HTERT RPE-1 (cell line): ENCODE measurements around the gene SLCO3A1.

Experiments
- in situ Hi-C: fragments of 300-500 bp; cut with MboI; formaldehyde crosslinking; loops from 4 replicates; pipeline ENCODE4 v1.14.3; 2020; ENCODE audit warnings: low sequenced_read_pairs

Gene SLCO3A1

GRCh38 chr15:91853511-91853947 lies at the start of gene SLCO3A1:
TSS of gene SLCO3A1 (plus strand) at chr15:91853708.
- in situ Hi-C loops, result no loop called here

GRCh38 chr15:91807122-91807521 lies 46.4 kb upstream of the SLCO3A1 start:
- in situ Hi-C loops, result no loop called here

GRCh38 chr15:91813924-91814323 lies 39.6 kb upstream of the SLCO3A1 start:
- in situ Hi-C loops, result no loop called here

- in situ Hi-C loops, result no loop called here
Measured at GRCh38 chr15:91816942-91817341, 36.6 kb upstream of the SLCO3A1 start.

DNA sequence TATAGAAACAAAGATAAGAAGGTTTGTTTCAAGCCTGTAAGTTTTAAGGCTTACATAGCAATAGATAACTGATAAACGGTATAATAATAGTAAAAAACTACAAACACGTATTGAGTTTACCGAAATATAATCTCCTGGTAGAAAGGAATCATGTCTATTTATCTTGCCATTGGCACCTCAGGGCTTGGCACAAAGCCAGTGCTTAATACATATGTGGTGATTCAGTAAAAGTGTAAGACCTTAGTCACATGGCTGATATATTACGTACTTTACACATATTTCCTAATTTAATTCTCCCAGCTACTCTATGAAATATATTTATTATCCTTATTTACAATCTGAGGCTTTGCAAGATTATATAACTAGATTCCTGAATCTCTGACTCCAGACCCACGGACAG lies 32.0 kb upstream of the SLCO3A1 start:
- in situ Hi-C loops, result no loop called here

DNA sequence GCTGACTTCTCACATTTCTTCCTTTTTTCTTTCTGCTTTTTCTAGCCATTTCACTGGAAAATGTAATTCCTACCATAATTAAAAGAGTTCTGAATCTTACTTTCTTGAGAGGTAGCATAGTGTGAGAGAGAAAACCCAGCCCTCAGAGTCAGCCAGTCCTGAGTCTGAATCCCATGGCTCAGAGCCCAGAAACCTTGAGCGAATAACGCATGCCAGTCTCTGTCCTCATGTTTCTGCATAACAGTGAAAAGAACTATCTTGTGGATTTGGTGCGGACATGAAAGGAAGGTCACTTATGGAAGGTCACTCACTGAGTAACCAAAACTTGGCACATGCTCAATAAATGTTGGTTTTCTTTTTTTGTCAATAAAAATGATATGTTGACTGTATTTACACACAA lies 29.3 kb upstream of the SLCO3A1 start:
- in situ Hi-C loops, result no loop called here

GRCh38 chr15:91826443-91826842 lies 27.1 kb upstream of the SLCO3A1 start:
- in situ Hi-C loops, result no loop called here

DNA sequence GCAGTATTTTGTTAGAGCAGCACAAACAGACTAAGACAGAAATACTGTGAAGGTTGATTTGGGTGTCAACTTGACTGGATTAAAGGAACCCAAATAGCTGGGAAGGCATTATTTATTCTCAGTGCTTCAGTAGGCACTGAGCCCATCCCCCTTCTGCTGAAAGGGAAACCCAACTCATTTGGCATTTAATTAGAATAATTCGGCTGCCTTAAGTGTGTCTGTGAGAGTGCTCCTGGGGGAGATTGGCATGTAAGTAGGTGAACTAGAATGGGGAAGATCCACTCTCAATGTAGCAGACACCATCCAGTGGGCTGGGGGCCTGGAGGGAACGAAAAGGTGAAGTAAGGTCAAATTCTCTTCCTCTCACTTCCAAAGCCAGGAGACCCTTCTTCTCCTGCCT lies 20.5 kb upstream of the SLCO3A1 start:
- in situ Hi-C loops, result no loop called here

GRCh38 chr15:91839867-91840266 lies 13.6 kb upstream of the SLCO3A1 start:
- in situ Hi-C loops, result no loop called here

- in situ Hi-C loops, result no loop called here
Measured at GRCh38 chr15:91841861-91842260, 11.6 kb upstream of the SLCO3A1 start.

- in situ Hi-C loops, result no loop called here
Measured at GRCh38 chr15:91844341-91844740, 9.2 kb upstream of the SLCO3A1 start.

GRCh38 chr15:91844928-91845327 lies 8.6 kb upstream of the SLCO3A1 start:
- in situ Hi-C loops, result no loop called here

DNA sequence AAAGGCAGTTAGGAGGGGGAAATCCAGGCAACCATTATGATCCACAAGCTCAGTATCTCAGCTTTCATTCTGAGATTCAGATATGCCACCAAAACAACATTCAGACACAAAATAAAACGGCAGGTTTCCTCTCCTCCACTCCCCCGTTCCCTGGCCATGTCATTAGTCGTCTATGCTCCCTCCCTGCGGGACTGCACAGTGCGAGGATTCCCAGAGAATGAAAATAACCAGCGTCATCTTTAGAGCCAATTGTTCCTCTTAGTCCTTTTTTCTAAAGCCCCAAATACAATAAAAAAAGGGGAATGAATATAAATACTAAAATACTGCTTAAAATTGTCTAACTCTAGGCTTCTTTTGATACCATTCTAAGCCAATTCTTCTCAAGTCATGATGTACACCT lies 7.8 kb upstream of the SLCO3A1 start:
- in situ Hi-C loops, result no loop called here

GRCh38 chr15:91849180-91849579 lies 4.3 kb upstream of the SLCO3A1 start:
- in situ Hi-C loops, result no loop called here

GRCh38 chr15:91849749-91850161 lies 3.8 kb upstream of the SLCO3A1 start:
- in situ Hi-C loops, result no loop called here

DNA sequence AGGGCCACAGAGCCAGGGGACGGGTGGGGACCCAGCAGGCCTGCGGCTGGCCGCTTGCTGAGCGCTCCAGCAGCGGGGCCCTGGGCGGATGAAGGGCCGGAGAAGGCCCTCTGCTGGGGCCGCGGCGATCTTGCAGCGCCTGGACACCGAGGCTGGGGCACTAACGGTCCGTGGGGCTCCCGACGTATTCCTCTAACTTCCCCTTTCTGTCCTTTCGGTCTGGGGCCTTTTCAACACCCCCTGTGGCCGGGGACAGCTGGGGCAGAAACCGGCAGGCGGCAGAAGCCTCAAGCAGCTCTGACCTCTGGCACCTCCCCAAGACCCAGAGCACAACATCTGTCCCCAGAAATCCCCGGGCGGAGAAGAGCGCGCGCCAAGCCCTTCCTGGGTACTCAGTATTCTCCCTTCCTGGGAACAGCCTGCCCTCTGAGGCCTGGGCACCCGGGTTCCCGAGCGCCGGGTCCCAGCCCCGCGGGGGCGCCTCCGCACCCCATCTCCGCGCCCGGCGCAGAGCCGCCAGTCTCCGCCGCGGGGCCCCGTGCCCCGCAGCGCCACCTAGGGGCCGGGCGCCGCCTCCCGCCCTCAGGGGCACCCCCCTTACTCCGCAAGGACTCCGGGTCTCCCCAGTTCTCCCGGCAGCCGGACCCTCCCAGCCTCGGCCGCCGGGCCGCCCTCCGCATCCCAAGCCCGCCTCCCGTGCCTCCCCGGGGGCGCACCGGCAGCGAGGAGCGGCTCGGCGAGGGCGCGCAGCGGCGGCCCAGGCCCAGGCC lies 582 bp upstream of the SLCO3A1 start:
- in situ Hi-C loops, result no loop called here

DNA sequence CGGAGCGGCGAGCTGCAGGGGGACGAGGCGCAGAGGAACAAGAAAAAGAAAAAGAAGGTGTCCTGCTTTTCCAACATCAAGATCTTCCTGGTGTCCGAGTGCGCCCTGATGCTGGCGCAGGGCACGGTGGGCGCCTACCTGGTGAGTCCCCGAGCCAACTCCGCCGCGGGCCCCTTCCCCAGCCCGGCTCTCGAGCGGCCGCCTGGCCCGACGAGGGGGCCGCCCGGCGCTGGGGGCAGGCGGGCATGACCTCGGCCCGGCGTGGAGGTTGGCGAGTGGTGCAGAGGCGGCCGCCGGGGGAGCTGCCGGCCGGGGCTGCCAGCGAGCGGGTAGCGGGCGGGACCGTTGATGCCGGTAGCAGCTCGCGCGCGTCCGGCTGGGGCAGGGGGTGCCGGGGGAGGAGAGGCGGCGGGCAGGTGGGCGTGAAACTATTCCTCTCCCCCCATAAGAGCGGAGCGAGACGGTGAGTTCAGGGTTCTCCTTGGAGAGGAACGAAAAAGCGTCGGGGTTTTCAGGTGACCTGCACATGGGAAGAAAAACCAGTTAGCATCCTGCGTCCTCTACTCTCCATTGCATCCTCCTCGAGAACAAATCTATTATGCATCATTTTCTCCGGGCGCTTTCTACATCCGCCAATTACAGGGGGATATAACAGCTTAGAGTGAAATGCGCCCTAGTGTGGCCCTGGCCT lies 585 bp downstream of the SLCO3A1 start:
- in situ Hi-C loops, result no loop called here

DNA sequence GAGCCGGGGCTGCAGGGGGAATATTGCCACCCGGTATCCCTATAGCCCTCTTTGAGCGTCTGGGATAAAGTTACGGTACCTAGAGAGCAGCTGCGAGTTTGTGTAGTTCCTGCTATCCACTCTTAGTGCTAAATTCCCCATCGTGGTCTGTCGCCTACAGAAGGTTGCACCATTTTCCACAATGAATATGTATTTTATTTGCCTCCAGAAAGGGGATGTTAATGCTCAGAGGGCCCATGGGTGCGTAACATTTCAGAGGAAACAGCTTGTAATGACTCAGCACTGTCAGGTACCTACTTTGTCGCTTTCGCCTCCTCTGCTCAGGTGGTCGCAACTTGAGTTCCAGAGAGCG lies 1.1 kb downstream of the SLCO3A1 start:
- in situ Hi-C loops, result no loop called here

GRCh38 chr15:91855241-91855640 lies 1.7 kb downstream of the SLCO3A1 start:
- in situ Hi-C loops, result no loop called here

DNA sequence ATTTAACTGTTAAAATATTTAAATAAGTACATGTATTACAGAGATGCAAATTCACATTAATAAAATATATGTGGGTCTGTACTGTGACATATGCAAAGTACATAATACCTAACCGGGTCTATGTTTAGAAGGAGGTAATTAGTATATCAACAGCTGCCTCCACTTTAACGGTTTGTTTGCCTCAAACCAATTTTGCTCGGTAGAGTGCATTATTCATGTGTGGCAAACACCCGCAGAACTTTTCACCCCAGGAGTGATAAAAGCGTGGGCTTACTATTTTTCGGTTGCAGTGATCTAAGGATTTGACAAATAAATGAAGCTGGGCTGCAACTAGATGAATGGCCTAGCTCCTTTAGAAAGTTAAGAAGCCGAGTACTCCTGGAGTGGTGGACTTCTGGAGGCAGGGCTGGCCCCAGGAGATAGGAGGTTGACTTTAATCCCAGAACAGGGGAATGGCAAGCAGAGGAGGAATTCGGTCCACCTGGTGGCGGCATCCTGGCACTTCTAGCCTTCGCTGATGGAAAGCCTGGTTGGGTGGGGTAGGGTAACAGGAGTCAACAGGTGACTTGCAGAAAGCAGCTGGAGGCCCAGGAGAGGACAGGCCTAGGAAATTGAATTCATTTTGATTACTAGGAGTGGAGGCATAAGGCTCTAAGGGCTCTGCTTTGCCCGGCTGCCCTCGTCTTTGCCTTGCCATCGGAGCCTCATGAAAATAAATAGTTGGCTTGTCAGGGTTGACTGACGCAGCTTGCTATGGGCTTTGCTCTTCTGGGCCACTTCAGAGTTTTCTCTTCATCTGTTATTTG lies 2.4 kb downstream of the SLCO3A1 start:
- in situ Hi-C loops, result no loop called here

- in situ Hi-C loops, result no loop called here
Measured at GRCh38 chr15:91857224-91857585, 3.7 kb downstream of the SLCO3A1 start.

DNA sequence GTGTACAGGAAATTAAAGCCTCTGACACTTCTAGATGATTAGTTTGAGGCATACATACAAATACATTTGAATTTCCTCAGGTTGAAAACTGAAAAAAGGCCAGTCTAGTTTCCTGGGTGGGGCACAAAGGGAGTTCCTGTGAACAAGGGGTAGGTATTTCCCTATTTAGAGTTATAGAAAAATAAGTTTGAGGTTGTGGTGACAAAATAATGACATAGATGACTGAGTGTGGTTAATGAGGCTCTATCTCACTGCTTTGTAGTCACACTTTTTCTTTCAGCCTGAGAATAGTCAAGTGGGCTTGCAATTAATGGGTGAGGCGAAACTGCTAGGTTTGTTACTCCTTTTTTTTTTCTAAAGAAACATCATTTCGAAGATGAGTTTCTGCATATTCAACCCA lies 4.3 kb downstream of the SLCO3A1 start:
- in situ Hi-C loops, result no loop called here
